ENCODE data around the gene ABCC4.

The ABCC4 gene

DNA sequence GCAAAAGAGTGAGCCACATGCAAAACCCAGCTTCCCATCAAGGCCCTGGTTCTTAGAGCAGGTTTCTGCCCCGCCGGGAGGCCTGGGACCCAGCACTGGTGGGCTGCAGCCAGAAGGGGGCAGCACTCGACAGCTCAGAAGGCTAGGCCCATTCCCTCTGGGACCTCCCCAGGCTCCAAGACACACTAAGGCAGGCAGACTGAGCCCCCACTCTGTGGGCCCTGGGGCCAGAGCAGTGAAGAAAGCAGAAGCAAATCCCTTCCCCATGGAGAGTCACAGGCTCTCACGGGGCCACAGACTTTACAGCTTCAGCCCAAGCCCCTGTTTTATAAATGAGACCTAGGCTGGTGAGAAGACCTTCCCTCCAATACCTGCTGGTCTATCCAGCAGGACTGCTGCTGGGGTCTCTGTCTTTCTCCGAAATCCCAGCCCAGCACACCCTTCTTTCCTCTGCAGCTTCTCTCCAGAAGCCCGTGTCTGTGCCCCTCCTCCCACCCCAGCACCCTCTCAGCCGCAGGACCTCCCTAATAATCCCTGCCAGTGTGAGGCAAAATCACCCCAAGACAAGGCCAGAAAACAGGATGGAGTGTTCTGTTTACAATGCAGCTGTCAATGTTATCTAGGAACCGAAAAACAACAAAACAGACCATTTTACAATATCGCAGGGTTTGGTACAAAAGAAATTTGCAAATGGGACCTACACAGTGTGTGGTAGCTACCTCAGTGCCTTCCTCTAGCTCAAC is 109.3 kb downstream of the ABCC4 start:
- WGBS, 2 experiments: 47 to 48% methylated on average over 9 of the region's 9 CpGs
- H3K27me3 ChIP-seq (ENCODE audit: control insufficient read depth, insufficient read depth, low read length, poor library complexity, severe bottlenecking): no peaks in the 10 kb centered on the region
- H3K36me3 ChIP-seq (ENCODE audit: control insufficient read depth, insufficient read depth, low read length): no peaks in the 10 kb centered on the region
- no peak overlapping the region for H3K27ac ChIP-seq (ENCODE audit: insufficient read depth, low read depth, low read length, poor library complexity, severe bottlenecking)
- no peaks in the 10 kb centered on the region for H3K9me3 ChIP-seq (ENCODE audit: control insufficient read depth, low read length)
- H3K4me3 ChIP-seq (ENCODE audit: insufficient read depth, low read depth, low read length): no peak overlapping the region
- H3K4me1 ChIP-seq (ENCODE audit: control insufficient read depth, insufficient read depth, low read length): peaks cover 9% of the 10 kb centered on the region

DNA sequence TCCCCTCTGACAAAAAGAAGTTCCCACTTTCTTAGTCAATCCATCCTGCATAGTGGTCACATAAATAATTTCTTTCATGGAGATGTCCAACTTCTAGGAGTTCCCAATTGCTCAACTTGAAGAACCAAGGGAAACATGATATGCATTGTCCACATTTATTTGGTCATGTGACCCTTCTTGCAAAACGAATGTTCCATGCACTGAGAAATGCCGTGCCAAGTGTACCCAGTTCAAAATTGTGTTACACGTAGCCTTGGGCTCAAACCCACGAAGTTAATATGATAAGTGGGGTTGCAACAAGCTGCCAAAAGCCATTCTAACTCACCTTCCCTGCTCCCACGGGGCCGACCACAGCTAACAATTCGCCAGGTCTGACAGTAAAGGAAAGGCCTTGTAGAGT is 113.1 kb downstream of the ABCC4 start:
- no peaks in the 10 kb centered on the region for H3K9me3 ChIP-seq (ENCODE audit: control insufficient read depth, low read length)
- no peak overlapping the region for H3K27ac ChIP-seq (ENCODE audit: insufficient read depth, low read depth, low read length, poor library complexity, severe bottlenecking)
- H3K4me3 ChIP-seq (ENCODE audit: insufficient read depth, low read depth, low read length): no peak overlapping the region
- no peaks in the 10 kb centered on the region for H3K27me3 ChIP-seq (ENCODE audit: control insufficient read depth, insufficient read depth, low read length, poor library complexity, severe bottlenecking)
- peaks cover 9% of the 10 kb centered on the region for H3K4me1 ChIP-seq (ENCODE audit: control insufficient read depth, insufficient read depth, low read length)
- H3K36me3 ChIP-seq (ENCODE audit: control insufficient read depth, insufficient read depth, low read length): no peaks in the 10 kb centered on the region
- WGBS, 2 experiments: 91 to 98% methylated on average over 7 of the region's 7 CpGs

DNA sequence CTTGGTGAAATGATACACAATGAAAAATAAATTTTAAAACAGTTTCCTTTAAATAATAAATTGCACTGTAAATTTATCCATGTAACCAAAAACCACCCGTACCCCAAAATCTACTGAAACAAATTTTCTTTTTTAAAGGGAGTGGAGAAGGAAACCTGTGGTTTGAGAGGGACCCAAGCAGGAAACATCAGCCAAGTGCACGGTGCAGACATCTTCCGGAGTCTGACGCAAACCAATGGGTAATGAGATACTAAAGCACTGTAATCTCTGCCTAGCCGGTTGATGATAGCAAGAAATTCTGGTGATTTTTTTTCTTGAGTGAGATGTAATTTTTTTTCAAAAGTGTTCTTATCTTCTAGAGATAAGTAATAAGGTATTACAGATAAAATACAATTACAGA is 115.4 kb downstream of the ABCC4 start:
- Histone ChIP-seq H3K4me1 (ENCODE audit: control insufficient read depth, insufficient read depth, low read length) (no peaks in the 10 kb centered on the region), H3K27me3 (ENCODE audit: control insufficient read depth, insufficient read depth, low read length, poor library complexity, severe bottlenecking) (no peaks in the 10 kb centered on the region), H3K27ac (ENCODE audit: insufficient read depth, low read depth, low read length, poor library complexity, severe bottlenecking) (no peak overlapping the region), H3K36me3 (ENCODE audit: control insufficient read depth, insufficient read depth, low read length) (no peaks in the 10 kb centered on the region), H3K4me3 (ENCODE audit: insufficient read depth, low read depth, low read length) (no peak overlapping the region), H3K9me3 (ENCODE audit: control insufficient read depth, low read length) (no peaks in the 10 kb centered on the region)
- 96 to 98% methylated on average over 4 to 5 of the region's 5 CpGs for WGBS, 2 experiments

DNA sequence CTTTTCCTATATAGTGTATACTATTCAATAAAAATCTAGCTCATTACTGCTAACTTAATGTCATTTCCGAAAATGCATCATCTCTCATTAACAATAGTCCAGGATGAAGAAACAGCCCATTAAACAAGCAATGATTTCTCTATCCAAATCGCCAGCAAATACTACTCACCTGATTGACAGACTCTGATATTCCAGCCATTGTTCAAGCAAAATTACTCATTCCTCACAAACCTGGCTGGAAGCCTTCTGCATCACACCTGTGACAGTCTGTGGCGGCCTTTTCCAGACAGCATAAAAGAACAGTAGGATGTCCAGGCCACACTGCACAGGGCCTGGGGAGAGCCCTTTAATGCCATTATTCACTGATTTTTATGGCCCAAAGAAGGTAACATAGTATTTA is 115.9 kb downstream of the ABCC4 start:
- WGBS, 2 experiments: 89 to 91% methylated on average over 3 of the region's 3 CpGs
- no peaks in the 10 kb centered on the region for H3K27me3 ChIP-seq (ENCODE audit: control insufficient read depth, insufficient read depth, low read length, poor library complexity, severe bottlenecking)

DNA sequence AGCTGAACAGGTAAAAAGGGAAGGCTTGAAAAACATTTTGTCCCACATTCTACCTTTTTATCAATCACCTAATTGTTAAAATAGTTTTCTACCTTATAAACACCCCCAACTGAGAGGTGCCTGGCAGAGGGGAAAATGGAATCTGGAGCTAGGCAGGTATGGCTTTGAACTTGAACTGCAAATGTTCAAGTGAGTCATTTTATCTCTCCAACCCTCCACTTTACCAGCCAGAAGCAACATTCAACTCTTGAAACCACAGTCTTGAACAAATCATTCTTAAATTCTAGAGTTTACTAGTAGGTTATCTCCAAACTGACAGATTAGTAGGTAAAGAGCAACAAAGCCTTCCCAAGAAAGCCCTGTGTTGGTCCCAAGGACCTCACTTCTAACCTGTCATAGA is 116.9 kb downstream of the ABCC4 start:
- Histone ChIP-seq H3K27ac (ENCODE audit: insufficient read depth, low read depth, low read length, poor library complexity, severe bottlenecking) (no peak overlapping the region), H3K9me3 (ENCODE audit: control insufficient read depth, low read length) (no peaks in the 10 kb centered on the region), H3K4me1 (ENCODE audit: control insufficient read depth, insufficient read depth, low read length) (no peaks in the 10 kb centered on the region), H3K4me3 (ENCODE audit: insufficient read depth, low read depth, low read length) (no peak overlapping the region), H3K27me3 (ENCODE audit: control insufficient read depth, insufficient read depth, low read length, poor library complexity, severe bottlenecking) (no peaks in the 10 kb centered on the region), H3K36me3 (ENCODE audit: control insufficient read depth, insufficient read depth, low read length) (no peaks in the 10 kb centered on the region)

More for the DNA sequence above, 115.9 kb downstream of the ABCC4 start:
- H3K9me3 ChIP-seq (ENCODE audit: control insufficient read depth, low read length): no peaks in the 10 kb centered on the region
- H3K27ac ChIP-seq (ENCODE audit: insufficient read depth, low read depth, low read length, poor library complexity, severe bottlenecking): no peak overlapping the region
- H3K4me3 ChIP-seq (ENCODE audit: insufficient read depth, low read depth, low read length): no peak overlapping the region
- H3K4me1 ChIP-seq (ENCODE audit: control insufficient read depth, insufficient read depth, low read length): no peaks in the 10 kb centered on the region
- H3K36me3 ChIP-seq (ENCODE audit: control insufficient read depth, insufficient read depth, low read length): no peaks in the 10 kb centered on the region

DNA sequence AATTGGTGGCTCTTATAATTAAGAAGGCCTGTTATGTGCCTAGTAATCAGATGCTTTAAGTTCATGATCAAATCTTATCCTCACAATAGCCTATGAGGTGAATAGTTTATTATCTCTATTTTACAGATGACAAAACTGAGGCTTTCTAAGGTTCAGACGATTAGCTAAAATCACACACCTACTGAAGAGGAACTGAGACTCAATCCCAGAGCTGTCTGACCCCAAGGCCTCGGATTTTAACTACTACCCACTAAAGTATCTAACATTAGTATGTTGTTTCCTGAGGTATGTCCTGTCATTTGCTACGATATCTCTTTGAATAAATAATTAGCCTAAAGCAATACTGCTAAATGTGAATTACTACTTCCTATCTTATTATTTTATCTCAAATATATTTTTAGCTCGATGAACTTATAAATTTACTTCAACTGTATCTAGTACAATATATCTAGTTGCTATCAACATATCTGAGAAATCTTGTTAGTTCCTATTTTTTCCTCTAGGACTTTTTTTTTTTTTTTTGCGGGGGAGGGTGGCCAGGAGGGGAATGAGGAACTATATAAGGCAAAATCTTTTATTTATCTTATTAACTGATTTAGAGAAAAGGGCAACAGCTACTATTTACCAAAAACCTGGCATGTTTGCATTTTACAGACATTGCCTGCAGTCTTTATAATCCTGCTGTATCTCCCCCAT is 118.5 kb downstream of the ABCC4 start:
- Histone ChIP-seq H3K4me1 (ENCODE audit: control insufficient read depth, insufficient read depth, low read length) (no peaks in the 10 kb centered on the region), H3K36me3 (ENCODE audit: control insufficient read depth, insufficient read depth, low read length) (no peaks in the 10 kb centered on the region), H3K27me3 (ENCODE audit: control insufficient read depth, insufficient read depth, low read length, poor library complexity, severe bottlenecking) (no peaks in the 10 kb centered on the region), H3K9me3 (ENCODE audit: control insufficient read depth, low read length) (no peaks in the 10 kb centered on the region), H3K27ac (ENCODE audit: insufficient read depth, low read depth, low read length, poor library complexity, severe bottlenecking) (no peak overlapping the region), H3K4me3 (ENCODE audit: insufficient read depth, low read depth, low read length) (no peak overlapping the region)
- 98 to 100% methylated on average over 1 to 3 of the region's 5 CpGs for WGBS, 2 experiments

DNA sequence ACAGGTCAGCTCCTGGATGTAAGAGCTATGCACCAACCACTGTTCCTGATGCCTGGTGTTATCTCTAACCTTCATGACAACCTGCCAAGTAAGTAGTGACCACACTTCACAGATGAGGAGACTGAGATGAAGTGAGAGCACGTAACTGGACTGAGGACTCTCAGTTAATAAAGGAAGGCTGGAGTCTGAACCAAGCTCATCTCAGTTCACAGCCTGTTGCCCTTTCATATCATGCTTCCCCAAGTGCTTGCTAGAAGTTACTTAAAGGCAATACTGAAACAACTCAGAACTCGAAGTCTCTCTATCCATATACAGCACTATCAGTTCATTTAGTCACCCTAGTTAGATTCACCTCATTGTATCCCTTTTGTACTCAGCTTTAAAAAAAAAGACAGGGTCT is 119.7 kb downstream of the ABCC4 start:
- Histone ChIP-seq H3K27me3 (ENCODE audit: control insufficient read depth, insufficient read depth, low read length, poor library complexity, severe bottlenecking) (no peaks in the 10 kb centered on the region), H3K27ac (ENCODE audit: insufficient read depth, low read depth, low read length, poor library complexity, severe bottlenecking) (no peak overlapping the region), H3K9me3 (ENCODE audit: control insufficient read depth, low read length) (no peaks in the 10 kb centered on the region), H3K36me3 (ENCODE audit: control insufficient read depth, insufficient read depth, low read length) (no peaks in the 10 kb centered on the region), H3K4me1 (ENCODE audit: control insufficient read depth, insufficient read depth, low read length) (no peaks in the 10 kb centered on the region), H3K4me3 (ENCODE audit: insufficient read depth, low read depth, low read length) (no peak overlapping the region)
- 89 to 92% methylated on average over 2 of the region's 2 CpGs for WGBS, 2 experiments

DNA sequence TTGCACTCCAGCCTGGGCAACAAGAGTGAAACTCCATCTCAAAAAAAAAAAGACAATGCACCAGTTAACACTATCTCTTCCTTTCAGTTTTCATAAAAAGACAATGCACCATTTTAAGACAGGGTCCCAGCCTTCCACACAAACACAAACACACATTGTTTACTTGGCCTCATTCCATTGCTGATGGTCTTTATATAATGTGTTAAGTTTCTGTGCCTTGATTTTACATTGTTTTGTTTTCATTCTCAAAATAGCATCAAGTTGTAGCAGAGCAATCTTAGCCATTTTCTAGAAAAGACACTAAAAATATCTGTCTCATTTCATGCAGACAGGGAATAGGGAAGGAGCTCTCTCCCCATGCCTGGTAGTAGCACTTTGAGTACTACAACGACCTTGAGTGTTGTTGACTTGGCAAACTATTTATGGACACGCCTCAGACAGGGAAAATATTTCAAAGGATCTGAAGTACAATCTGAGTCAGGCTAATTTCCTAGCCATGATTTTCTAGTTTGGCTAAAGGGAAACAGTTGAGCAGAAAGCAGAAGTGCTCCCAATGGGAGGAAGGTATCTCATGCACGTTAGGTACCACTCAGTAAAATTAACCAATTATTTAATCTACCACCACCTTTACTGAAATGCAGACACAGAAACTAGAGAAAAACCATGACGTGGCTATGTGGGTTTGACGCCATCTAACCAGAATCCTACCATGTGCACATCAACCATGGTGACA is 120.6 kb downstream of the ABCC4 start:
- Histone ChIP-seq H3K4me1 (ENCODE audit: control insufficient read depth, insufficient read depth, low read length) (no peaks in the 10 kb centered on the region), H3K9me3 (ENCODE audit: control insufficient read depth, low read length) (no peaks in the 10 kb centered on the region), H3K36me3 (ENCODE audit: control insufficient read depth, insufficient read depth, low read length) (no peaks in the 10 kb centered on the region), H3K27me3 (ENCODE audit: control insufficient read depth, insufficient read depth, low read length, poor library complexity, severe bottlenecking) (no peaks in the 10 kb centered on the region), H3K4me3 (ENCODE audit: insufficient read depth, low read depth, low read length) (no peak overlapping the region), H3K27ac (ENCODE audit: insufficient read depth, low read depth, low read length, poor library complexity, severe bottlenecking) (no peak overlapping the region)
- 95% methylated on average over 5 of the region's 5 CpGs for WGBS, 2 experiments

DNA sequence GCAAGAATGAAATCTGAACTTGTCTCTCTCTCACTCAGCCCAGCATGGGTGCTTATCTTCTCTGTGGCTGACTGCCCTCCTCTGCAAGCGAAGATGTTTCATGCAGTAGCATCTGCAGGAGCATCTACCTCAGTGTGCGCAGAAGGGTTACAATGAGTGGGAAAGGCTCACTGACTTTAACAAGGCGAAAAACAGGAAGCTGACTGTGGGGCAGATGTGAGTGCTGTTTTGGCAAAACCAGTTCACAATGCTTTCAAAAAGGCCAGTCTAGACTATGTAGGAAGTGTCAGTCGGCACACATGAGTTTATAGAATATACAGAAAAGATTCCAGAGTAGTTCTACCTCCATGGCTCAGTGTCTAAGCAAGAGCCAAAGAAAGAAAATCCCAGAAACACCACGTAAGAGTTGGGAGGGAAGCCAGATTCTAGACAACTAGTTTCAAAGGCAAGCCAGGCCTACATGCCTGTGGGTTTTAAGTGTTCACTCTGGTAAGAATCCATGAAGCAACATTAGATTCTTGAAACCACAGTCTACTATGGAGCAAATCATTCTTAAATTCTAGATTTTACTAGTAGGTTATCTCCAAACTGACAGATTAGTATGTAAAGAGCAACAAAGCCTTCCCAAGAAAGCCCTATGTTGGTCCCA is 124.5 kb downstream of the ABCC4 start:
- WGBS, 2 experiments: 98% methylated on average over 5 of the region's 5 CpGs
- H3K36me3 ChIP-seq (ENCODE audit: control insufficient read depth, insufficient read depth, low read length): no peaks in the 10 kb centered on the region
- H3K4me1 ChIP-seq (ENCODE audit: control insufficient read depth, insufficient read depth, low read length): peaks cover 6% of the 10 kb centered on the region
- no peak overlapping the region for H3K27ac ChIP-seq (ENCODE audit: insufficient read depth, low read depth, low read length, poor library complexity, severe bottlenecking)
- no peaks in the 10 kb centered on the region for H3K27me3 ChIP-seq (ENCODE audit: control insufficient read depth, insufficient read depth, low read length, poor library complexity, severe bottlenecking)
- no peaks in the 10 kb centered on the region for H3K9me3 ChIP-seq (ENCODE audit: control insufficient read depth, low read length)
- no peak overlapping the region for H3K4me3 ChIP-seq (ENCODE audit: insufficient read depth, low read depth, low read length)

DNA sequence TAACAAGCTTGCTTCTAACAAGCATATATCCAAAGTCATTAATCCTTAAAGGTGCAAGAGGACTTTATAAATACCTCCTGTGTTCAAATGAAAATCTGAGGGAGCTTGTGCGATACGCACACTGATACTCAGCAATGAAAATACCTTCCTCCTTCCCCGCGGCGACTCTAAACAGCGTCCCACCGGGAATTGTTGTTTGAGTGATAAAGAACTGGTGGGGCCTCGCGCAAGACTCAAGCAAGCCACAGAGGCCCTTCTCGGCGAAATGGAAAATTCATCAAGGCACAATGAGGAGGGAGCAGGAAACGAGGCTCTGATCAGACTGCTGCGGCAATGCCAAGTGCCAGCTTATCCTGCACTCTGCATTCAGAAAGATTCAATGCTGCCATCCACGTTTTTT is 126.7 kb downstream of the ABCC4 start:
- peaks cover 6% of the 10 kb centered on the region for H3K4me1 ChIP-seq (ENCODE audit: control insufficient read depth, insufficient read depth, low read length)
- WGBS, 2 experiments: 78 to 84% methylated on average over 13 to 14 of the region's 14 CpGs
- no peaks in the 10 kb centered on the region for H3K27me3 ChIP-seq (ENCODE audit: control insufficient read depth, insufficient read depth, low read length, poor library complexity, severe bottlenecking)
- no peak overlapping the region for H3K27ac ChIP-seq (ENCODE audit: insufficient read depth, low read depth, low read length, poor library complexity, severe bottlenecking)
- H3K4me3 ChIP-seq (ENCODE audit: insufficient read depth, low read depth, low read length): no peak overlapping the region
- no peaks in the 10 kb centered on the region for H3K36me3 ChIP-seq (ENCODE audit: control insufficient read depth, insufficient read depth, low read length)
- H3K9me3 ChIP-seq (ENCODE audit: control insufficient read depth, low read length): no peaks in the 10 kb centered on the region

Data from ectodermal cell (in vitro differentiated cells).